ENCODE results near the gene TTN.
A peak's percentile ranks its signal among the peaks of the same experiment; 100 is the strongest.

Gene TTN

DNA sequence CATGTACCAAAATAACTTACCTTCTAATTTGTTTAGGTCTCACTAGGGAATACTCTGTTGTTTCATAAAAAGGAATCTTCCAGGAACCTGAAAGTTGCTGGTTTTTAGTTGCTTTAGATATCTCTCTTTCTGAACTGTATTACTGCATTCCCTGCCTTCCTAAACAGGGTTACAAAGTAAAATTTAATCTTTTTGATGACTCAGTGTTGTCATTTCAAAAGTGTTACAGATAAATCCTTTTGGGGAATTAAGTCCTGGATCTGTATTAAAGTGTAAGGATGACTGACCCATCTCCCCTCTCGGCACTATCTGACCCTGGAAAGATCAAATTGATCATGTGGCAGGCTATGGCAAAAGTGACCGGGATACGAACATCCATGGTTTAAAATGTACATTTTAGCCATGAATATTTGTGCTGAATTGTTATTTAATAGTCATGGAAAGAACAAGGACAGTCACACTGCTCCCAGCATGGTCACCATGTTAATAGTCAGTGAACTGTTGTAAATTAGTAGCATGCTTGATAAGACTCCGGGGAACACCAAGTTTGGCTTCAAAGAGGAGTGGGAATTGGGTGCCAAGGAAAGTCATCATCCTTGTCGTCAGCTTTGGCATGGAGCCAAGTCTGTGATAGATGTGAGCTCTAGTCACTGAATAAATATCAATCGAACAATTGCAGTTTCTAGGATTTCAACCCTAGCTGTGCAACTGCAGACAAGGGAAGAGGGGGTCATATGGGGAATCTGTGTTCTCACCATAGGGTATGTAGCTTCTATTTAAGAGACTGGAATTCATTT, 322.8 kb downstream of the TTN start:
- TF ChIP-seq, protein P1, sequence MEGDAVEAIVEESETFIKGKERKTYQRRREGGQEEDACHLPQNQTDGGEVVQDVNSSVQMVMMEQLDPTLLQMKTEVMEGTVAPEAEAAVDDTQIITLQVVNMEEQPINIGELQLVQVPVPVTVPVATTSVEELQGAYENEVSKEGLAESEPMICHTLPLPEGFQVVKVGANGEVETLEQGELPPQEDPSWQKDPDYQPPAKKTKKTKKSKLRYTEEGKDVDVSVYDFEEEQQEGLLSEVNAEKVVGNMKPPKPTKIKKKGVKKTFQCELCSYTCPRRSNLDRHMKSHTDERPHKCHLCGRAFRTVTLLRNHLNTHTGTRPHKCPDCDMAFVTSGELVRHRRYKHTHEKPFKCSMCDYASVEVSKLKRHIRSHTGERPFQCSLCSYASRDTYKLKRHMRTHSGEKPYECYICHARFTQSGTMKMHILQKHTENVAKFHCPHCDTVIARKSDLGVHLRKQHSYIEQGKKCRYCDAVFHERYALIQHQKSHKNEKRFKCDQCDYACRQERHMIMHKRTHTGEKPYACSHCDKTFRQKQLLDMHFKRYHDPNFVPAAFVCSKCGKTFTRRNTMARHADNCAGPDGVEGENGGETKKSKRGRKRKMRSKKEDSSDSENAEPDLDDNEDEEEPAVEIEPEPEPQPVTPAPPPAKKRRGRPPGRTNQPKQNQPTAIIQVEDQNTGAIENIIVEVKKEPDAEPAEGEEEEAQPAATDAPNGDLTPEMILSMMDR (conservative IDR thresholded peaks at IDR 0.05; ENCODE audit: low read depth), result no peak
- no peak overlapping the region for H3K27ac ChIP-seq
- ChIA-PET CTCF (no interaction called here), POLR2A (ENCODE audit: low non-redundant PET) (no interaction called here)
- no peak for DNase-seq (ENCODE audit: low spot score)

DNA sequence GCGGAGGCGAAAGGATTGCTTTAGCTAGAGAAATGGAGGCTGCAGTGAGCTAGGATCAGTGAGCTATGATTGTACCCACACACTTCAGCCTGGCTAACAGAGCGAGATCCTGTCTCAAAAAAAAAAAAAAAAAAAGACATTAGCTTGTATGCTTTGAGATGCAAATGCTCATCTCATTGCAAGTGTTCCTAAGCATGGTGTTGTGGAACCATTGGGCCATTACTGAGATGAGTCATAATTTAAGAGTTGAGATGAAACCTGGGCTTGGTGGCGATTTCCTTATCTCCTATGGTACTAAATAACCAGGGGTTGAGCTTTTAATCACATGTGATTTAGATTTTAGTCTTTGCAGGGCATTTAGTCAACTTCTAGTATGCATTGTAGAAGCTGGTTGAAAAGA, 324.8 kb downstream of the TTN start:
- ChIA-PET POLR2A (ENCODE audit: low non-redundant PET) (no interaction called here), CTCF (interaction anchor here (1.0 kb wide), 1 partner anchor 38 kb away, joined by 3 read pairs; no protein-coding TSS in a partner anchor)
- TF ChIP-seq, protein P1 (conservative IDR thresholded peaks at IDR 0.05; ENCODE audit: low read depth), result no peak
- DNase-seq (ENCODE audit: low spot score), result no peak
- H3K27ac ChIP-seq, result no peak overlapping the region

DNA sequence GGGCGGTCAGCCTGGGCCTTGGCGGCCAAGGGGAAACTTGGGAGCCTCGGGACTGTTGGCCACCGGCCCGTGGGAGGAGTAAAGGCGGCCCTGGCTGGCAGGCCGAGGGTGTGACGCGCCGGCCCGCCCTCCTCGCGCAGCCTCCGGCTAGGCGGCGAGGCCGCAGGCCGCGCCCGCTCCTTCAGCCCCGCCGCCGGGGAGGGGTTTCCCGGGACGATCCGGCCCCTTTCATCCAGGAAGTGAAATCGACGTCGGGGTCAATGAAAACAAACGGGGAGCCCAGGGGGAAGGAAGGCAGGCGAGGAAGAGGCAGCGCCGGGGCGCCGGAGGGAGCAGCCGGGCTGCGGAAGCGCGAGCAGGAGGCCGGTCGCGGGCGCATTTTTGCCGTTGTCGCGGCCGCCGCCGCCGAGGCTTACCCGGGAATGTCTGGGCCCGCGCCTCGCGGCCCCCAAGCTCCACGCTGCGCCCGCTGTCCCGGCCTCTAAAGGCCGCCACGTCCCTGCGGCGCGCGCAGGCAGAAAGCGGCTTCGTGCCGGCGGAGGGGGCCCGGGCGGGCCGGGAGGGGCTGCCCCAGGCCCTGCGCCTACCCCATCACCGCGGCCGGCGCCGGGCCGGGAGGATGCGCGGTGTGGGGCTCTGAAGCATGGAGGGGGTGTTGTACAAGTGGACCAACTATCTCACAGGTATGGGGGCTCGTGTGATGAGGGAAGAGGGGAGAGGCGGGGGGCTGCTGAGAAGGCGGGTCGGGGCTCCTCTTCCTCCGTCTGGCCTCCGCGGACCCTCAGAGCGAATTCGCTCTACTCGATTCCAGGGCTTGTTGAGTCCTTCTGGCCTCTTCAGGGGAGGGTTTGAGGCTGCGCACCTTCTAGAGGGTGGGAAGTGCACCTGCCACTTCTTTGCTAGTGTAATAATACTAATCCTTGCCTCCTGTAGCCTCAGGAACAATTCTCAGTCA, 326.7 kb downstream of the TTN start, which contains the start of gene PLEKHA3:
Gene PLEKHA3, plus strand, starts transcription at position 231 of the 955 bp plus-strand sequence. Its CDS starts 413 bp downstream, at position 644.
- ChIA-PET CTCF (interaction anchor here (1.4 kb wide), 1 partner anchor 66 kb away, joined by 6 read pairs; no protein-coding TSS in a partner anchor), POLR2A (ENCODE audit: low non-redundant PET) (no interaction called here)
- peak; percentile 93 for DNase-seq (ENCODE audit: low spot score)
- peak within 1 kb of the TSS; percentile 90 for H3K27ac ChIP-seq
- TF ChIP-seq, protein P1 (conservative IDR thresholded peaks at IDR 0.05; ENCODE audit: low read depth), result no peak

DNA sequence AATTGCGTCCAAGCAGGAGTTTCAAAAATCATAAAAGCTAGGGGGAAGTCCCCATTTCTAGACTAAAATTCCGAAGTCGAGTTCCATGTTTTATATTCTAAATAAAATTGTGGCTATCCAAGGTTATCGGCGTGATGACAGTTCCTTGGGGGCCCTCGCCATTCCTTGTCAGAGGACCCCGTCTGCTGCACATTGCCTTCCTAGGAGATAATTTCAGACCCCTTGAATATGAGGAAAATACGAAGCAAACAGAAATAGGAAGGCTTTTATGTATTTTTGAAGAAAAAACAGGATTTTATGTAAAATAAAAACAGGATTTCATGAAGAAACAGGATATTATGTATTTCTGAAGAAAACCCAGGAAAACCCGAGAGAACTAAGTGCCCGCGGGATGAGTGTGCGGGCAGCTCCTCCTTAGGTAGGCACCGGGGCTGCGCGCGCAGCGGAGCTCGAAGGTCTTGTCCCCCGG, 327.4 kb downstream of the TTN start:
- POLR2A ChIA-PET (ENCODE audit: low non-redundant PET), result no interaction called here

DNA sequence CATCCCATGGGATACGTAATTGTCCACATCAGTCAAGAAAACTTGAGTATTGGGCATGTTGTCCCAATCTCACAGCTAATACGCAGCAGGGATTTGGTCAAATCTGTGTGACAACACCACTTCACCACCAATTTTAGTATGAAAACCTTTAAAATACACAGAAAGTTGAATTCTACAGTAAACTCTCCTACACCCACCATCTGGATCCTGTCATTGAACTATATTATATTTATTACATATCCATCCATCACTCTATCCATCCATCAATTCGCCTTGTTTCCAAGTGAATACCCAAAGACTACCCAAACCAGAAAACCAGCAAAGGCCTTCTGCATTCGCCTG, 328.0 kb downstream of the TTN start:
- TF ChIP-seq, protein P1 (conservative IDR thresholded peaks at IDR 0.05; ENCODE audit: low read depth), result peak; percentile 35; the same call in 1 of the 2 replicates
- DNase-seq (ENCODE audit: low spot score), result no peak
- ChIA-PET CTCF (interaction anchor here (1.4 kb wide), 1 partner anchor 64 kb away, joined by 6 read pairs; no protein-coding TSS in a partner anchor), POLR2A (ENCODE audit: low non-redundant PET) (no interaction called here)
- H3K27ac ChIP-seq, result peak overlapping the region; percentile 90

More for the DNA sequence above, 327.4 kb downstream of the TTN start:
- peak overlapping the region; percentile 76 for H3K27ac ChIP-seq
- DNase-seq (ENCODE audit: low spot score), result no peak
- TF ChIP-seq, protein P1 (conservative IDR thresholded peaks at IDR 0.05; ENCODE audit: low read depth), result no peak
- CTCF ChIA-PET, result interaction anchor here (1.4 kb wide), 1 partner anchor 65 kb away, joined by 6 read pairs; no protein-coding TSS in a partner anchor
